Thyroid gland (tissue), 4 donors: ENCODE measurements around the gene PLXNA1.

Experiments used
- POLR2A ChIP-seq, 2 donors: fragments of 450-650 bp; IDR thresholded peaks; one replicate each; pipeline ENCODE4 v1.6.1; 2017; ENCODE audit warnings: antibody characterized with exemption in 2 of 2, mild to moderate bottlenecking in 2 of 2, moderate library complexity in 1 of 2
- TF ChIP-seq, protein P1 (sequence below), 6 experiments: fragments of 200-600 bp in 3 of 6; fragments of 450-650 bp in 3 of 6; sonication (generic) in 3 of 6; IDR thresholded peaks; one replicate each; pipeline ENCODE4 v1.5.1; 2016 to 2019; ENCODE audit warnings: antibody characterized with exemption in 6 of 6, mild to moderate bottlenecking in 2 of 6, inconsistent platforms in 1 of 6, moderate library complexity in 1 of 6

DNA sequence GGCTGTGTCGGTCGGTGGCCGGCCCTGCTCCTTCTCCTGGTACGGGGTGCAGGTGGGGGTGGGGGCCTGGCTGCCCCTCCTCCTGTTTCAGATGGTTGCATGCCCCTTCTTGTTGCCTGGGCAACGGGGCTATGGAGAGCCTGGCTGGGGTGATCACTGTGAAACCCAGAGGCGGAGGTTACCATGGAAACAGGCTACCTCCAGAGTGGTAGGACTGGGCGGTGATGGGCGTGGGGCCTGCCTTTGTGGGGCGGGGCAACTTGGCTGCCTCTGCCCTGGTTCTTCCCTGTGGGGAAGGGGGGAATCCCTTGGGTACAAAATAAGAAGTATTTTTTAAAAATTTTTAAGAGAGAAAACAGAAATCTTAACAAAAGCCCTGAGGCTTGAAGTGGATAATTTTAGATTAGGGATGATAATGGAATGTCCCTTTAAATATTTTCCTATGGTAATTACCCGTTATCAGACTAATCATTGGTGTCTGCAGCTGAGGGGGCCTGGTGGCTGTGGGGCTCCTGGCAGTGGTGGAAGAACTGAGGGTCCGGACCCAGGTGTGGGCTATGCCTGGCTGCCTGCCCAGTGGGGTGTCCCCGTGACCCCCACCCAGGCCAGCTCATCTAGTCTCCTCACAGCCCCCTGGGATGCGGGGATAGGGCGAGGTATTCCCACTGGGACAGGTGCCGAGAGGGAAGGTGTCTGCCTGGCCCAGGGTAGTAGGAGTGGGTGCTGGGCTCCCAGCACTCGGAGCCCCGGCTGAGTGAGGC is 32.5 kb downstream of the PLXNA1 start:
- TF ChIP-seq, protein P1, sequence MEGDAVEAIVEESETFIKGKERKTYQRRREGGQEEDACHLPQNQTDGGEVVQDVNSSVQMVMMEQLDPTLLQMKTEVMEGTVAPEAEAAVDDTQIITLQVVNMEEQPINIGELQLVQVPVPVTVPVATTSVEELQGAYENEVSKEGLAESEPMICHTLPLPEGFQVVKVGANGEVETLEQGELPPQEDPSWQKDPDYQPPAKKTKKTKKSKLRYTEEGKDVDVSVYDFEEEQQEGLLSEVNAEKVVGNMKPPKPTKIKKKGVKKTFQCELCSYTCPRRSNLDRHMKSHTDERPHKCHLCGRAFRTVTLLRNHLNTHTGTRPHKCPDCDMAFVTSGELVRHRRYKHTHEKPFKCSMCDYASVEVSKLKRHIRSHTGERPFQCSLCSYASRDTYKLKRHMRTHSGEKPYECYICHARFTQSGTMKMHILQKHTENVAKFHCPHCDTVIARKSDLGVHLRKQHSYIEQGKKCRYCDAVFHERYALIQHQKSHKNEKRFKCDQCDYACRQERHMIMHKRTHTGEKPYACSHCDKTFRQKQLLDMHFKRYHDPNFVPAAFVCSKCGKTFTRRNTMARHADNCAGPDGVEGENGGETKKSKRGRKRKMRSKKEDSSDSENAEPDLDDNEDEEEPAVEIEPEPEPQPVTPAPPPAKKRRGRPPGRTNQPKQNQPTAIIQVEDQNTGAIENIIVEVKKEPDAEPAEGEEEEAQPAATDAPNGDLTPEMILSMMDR (IDR thresholded peaks at IDR 0.05), result no peak
- TF ChIP-seq POLR2A (IDR thresholded peaks at IDR 0.05), result no peak
